IPS DF 4.7 (cell line): Measurements from ENCODE around the gene IL17A.

Experiments
- DNase-seq: peaks from one replicate; pipeline ENCODE4 v3.0.0-alpha.2; 2013; ENCODE audit warnings: low spot score; ENCODE audit errors: extremely low read depth

The IL17A gene

DNA sequence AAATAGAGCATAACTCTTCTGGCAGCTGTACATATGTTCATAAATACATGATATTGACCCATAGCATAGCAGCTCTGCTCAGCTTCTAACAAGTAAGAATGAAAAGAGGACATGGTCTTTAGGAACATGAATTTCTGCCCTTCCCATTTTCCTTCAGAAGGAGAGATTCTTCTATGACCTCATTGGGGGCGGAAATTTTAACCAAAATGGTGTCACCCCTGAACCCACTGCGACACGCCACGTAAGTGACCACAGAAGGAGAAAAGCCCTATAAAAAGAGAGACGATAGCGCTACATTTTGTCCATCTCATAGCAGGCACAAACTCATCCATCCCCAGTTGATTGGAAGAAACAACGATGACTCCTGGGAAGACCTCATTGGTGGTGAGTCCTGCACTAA, at the start of gene IL17A:
Gene IL17A (plus strand): TSS at position 301 of the 400 bp plus-strand sequence. CDS start 57 bp downstream, at position 358.
- no peak for DNase-seq

DNA sequence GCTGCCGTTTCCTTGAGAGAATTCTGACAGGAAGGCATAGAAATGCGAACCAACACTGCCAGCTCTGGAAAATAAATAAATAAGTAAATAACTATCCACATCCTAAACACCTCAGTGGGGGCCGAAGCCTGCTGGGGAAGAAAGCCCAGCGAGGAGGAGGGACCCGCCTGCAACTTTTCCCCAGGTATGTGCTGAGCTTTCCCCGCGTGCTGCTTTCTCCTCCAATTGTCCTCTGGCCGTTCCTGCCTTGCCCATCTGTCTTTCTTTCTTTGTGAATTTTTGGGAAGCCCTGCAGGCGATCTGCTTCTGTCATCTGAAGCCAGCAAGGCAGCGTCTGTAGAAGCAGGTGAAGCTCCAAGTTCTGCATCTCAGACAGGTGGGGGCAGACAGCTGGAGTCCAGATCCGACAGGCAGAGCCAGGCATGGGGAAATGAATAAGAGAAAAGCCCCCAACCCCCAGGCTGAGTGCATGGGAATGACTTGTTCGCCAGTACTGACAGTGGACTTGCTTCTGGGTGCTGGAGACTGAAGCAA, 49.2 kb upstream of the IL17A start:
- DNase-seq: no peak

DNA sequence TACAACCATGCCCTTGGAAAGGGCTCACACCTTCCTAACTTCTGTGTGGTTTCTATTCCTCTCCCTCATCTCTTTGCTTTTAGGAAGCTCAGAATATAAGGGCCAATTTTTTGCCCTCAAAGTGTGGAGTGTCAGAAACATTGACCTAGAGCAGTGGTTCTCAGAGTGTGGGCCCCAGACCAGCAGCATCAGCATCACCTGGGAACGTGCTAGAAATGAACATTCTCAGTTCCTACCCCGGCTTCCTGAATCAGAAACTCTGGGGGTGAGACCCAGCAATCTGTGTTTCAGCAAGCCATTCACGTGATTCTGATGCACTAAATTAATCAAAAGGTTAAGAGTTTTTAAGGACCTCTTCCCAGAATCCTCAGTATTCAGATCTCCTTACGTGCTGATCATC, 47.9 kb upstream of the IL17A start:
- DNase-seq: no peak

DNA sequence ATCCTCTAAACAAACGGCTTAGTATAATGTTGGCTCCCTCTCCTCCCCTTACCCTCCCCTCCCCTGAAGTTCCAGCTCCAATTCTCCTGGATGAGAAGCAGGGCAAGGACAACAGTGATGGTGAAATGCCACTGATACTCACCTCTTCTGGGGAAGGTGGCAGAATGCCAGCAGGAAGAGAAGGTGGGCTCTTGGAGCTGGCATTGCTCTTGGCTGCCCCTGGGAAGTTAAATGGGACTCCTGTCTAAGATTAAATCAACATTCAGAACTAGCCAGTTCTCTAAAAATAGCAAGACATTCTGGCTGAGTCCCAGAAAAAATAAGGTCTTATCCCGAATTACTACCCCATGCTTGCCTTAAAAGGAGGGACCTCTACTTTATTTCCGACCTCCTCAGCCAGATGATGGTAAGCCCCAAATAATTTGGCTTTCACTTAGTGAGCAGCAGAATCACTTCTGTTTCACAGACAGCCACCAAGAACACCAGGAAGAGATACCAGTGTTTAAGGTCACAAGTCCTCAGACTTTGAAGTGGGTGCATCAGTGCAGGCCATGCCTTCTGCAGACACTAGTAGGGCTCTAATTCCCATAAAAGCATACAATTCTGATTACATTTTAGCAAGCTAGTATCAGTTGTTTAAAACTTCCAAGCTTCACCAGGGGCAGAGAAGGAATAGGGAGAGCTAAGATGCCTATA, 46.0 kb upstream of the IL17A start:
- no peak for DNase-seq

DNA sequence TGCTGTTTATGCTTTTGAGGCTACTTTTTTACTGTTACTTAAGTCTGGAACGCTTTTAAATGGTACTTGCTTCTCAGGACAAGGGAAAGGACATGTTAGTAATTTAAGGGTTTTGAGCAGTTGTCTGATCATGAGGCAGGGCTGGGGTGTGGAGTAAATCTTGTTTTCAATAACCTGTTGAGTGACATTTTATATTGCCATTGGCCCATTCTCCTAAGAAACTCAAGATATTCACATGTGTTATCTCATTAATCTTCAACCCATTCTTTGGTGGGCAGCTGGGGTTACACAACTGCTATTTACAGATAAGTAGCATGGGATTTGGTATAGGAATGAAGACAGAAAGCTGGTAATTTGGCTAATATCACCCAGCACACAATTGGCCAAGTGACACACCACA, 44.6 kb upstream of the IL17A start:
- DNase-seq: no peak

DNA sequence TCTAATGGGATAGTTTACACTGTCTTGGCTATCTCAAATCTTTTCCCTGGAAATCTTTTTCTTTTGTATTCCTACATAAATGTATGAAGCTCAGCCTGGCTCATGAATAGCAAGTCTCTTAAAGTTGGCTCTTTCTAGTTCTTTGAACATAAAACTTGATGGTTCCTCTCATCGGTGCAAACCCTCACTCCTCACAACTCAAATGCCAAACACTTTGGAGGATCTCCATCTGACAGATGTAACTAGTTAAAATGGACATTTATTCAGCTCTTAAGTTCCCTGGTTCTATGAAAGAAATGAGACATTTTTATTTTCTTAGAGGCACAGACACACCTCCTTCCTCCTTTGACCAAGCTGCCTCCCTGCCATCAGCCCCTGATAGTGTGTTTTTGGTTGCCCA, 43.6 kb upstream of the IL17A start:
- no peak for DNase-seq

DNA sequence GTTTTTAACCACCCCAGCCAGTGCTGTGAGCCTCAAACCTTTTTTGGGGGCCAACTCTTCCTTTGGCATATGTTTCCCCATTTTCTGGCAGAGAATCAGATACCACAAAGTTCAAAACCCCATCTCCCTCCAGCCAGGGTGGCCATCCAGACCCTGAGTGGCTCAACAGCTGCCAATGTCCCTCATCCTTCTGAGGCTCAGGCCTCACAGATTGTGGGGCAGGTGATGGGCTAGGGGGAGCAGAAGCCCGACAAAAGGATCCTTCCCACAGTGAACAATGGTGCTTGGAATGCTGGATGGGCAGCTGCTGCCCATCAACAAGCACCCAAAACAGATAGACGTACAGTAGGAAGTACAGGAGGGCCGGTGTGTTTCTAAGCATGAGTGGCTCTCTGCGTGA, 42.6 kb upstream of the IL17A start:
- DNase-seq: no peak

DNA sequence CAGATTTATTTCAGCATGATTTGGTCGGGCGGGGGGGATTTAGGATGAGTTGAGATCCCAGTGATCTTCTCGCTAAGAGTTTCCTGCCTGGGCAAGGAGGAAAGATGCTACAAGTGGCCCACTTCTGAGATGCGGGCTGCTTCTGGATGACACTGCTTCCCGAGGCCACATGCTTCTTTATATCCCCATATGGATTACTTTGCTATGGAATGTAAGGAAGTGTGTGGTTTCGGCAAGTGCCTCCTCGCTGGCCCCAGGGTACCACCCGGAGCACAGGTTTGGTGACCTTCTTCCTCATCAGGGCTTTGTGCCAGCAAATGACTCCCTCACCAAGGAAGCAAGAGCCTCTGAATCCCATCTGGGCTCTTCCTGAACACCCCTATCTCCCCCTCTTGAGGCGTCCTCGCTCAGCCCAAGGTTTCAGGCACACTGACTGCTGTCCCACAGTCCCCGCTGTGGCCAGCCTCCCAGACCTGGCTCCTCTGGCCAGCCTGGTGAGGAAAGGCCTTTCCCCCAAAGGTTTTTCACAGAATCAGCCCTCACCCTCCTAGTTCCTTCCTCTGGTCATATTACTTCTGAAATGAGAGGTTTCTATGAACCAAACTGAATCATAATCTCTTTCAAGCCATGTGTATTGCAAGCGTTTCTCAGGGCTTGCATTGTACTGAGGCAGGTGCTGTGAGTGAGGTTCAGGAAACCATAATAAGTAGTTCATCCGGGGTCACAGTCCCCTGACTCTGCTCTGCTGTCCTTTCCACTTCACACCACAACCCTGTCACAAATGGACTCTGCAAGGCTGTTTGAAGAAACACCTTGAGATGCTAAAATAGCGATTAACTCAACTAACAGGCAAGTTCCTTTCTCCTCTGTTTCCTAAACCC, 41.7 kb upstream of the IL17A start:
- DNase-seq: no peak

DNA sequence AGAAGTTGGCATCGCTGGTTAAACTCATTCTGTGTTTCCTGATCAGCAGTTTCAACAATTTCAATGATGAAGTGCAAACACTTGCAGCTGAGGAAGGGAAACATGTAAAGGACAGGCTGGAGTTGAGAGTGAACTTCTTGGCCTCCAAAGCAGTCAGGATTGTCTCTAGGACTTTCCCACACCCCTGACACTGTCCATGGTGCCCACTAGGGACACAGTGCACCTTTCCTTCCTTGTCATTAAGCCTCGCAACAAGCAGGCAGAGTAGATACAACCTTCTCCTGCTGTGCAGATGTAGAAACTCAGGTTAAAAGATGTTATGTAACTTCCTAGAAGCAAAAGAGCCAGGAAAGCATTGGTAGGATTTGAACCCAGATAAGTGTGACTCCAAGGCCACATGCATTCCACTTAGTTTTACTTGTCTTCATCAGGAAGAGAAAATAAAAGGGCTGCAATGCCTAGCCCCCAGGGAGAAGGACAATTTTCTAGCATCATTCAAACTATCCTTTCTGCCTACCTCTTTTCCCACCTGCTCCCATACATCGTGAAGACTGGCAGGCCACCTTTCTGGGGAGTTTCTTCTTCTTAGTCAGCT, 39.2 kb upstream of the IL17A start:
- DNase-seq: no peak

DNA sequence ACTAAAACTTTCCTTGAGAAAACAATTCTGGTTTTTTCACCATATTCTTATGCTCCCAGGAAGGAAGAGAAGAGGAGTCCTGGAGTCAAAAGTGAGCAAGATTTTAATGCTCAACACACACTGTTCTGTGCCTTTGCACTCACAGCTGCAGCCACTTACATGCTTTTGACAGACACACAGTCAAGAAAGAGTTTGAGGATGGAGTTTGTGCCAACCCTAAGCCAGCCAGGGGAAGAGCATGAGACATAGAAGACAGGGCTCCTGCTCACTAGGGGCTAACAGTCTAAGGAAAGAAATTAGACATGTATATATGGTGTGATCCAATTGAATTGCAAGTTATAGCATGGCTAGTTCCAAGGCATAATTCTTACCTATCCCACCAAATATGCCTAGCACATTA, 37.1 kb upstream of the IL17A start:
- DNase-seq: no peak

DNA sequence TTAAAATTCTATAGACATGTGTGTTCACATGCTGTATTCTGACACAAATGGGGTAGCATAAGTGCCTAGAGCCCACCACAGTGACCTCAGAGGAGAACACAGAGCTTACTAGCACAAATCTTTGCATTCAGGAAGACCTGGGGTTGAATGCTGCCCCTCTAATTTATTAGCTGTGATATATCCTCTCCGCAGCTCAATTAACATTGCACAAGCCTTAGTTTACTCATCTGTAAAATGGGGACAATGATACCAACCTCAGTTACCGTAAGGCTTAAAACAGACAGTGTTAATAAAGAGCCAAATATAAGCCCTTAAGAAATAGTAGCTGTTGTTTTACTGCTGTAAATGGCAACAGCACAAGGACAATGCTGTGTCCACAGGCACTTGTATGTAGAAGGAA, 36.2 kb upstream of the IL17A start:
- DNase-seq: no peak

DNA sequence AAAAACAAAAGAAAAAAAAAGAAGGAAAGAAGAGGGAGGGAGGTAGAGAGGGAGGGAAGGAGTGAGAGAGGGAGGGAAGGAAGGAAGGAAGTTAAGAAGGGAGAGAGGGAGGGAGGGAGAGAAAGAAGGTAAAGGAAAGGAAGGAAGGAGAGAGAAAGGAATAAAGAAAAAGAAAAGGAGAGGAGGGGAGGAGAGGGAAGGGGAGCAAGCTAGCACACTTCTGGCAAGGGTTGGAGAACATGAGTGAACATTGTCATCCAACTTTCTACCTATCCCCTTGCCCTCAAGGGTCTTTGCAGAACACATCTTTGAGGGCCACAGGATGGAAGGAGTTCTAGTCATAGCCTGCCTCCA, 34.1 kb upstream of the IL17A start:
- no peak for DNase-seq

DNA sequence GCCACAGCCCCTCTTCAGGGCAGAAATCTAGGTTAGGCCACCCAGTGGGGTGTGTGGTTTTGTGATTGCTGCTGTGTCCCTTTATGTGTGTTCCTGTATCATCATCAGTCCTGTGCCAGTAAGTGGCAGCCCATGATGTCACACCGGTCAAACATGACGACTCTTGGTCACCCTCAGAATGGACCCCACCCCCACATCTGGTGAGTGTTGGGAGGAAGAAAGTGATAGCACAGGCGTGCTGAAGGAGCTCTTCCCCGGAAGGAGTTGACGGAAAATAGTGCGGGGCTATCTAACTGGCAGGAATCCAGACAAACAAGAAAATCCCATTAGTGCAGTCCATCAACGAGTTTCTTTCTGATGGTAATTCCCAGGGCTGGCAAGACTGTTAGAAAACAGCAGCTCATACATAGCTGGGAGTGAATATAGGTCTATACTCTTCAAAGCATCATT, 33.4 kb upstream of the IL17A start:
- DNase-seq: no peak

DNA sequence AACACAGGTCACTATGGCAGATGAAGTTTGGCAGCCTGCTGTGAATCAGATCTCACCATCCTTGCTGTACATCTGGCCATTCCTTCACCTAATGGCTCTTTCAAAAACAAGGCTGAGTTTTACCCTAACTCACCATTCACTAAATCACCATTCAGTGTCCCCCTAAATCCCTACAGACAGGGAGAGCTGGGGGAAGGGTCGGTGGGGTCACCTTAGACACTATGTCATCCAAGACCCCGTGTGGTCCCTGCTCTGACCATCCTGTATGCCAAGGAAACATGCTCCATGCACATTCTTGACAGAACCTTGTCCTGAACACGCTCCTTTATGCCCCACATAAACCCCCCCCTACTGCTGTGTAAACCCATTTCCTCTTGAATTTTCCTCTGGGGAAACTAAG, 31.8 kb upstream of the IL17A start:
- no peak for DNase-seq

DNA sequence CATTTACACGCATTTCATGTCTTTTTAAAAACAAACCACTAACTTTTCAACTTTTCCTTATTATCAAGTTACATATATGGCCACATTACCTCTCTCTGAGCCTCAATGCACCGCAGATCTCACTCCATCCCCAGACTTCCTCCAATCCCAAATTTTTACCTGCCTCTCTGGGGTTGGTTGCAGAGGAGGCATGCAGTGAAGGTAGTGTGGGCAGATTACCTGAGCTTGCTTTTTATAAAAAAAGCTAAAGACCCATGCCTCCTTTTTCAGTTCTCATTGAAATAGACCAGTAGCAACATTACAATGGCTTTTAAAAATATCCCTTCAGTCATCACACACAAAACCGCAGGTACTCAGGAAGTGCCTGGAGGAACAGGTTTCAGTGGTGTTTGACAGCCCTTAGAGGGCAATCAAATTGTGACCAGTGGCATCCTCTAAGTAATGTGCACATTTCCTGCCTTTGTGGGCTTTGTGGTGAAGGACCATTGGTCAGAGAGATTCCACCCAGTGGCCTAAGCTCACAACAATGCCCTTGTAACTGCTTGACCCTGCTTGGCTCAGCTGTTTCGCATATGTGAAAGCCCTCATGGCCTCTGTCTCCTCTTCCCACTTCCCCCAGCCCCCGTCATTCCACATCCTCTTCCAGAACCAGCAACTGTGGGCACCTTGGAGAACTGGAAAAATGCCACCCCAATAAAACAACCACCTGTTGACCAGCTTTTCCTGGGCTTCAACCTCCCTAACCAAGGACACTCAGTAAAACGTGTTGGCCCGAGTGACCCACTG, 30.2 kb upstream of the IL17A start:
- peak; percentile 79 for DNase-seq

DNA sequence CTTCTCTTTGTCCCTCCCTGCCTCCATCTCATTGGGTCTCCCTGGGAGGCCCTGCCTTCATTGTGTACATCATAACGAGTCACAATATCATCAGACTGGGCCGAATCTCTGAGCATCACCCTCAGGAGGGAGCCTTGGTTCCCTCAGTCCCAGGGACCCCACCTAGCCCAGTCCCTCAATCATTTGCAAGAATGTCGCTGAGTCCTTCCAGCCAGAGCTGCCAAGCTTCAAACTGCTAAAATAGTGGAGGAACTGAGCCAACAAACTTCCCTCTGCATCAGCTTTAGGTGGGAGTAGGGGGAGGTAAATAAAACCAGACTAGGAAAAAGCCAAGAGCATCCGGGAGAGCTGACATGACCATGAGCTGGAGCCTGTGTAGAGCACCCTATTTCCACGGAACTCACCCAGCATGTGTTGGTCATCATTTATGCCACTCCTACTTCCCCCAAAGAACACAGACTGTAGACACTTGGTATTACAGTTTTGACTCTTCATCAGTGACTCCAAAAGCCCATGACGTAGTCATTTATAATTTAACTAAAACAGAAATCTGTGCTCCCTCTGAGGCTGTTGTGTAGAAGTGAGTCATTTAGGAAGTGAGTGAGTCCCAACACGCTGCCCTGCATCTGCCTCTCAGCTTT, 28.8 kb upstream of the IL17A start:
- no peak for DNase-seq

DNA sequence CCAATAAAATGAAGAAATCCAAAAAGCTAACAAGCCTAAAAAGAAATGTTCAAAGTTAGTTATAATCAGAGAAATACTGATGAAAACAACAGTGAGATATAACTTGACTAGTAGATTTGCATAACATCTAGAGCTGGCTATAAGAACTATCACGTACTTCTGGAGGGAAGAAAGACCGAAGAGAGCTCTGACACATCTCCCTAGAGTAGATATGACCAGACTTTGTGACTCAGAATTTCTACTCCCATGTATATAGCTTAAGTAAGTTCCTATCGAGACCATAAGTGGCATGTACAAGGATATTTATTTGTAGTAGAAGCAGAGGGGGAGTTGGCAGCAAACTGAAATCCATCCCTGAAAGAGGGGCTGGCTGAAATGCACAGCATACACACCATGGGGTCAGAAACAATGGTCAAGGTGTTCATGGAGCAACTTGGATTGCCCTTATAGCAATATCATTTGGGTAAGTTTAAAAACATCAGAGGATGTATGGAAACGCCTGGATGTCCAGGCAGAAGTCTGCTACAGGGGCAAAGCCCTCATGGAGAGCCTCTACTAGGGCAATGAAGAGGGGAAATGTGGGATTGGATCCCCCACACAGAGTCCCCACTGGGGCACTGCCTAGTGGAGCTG, 25.6 kb upstream of the IL17A start:
- no peak for DNase-seq

DNA sequence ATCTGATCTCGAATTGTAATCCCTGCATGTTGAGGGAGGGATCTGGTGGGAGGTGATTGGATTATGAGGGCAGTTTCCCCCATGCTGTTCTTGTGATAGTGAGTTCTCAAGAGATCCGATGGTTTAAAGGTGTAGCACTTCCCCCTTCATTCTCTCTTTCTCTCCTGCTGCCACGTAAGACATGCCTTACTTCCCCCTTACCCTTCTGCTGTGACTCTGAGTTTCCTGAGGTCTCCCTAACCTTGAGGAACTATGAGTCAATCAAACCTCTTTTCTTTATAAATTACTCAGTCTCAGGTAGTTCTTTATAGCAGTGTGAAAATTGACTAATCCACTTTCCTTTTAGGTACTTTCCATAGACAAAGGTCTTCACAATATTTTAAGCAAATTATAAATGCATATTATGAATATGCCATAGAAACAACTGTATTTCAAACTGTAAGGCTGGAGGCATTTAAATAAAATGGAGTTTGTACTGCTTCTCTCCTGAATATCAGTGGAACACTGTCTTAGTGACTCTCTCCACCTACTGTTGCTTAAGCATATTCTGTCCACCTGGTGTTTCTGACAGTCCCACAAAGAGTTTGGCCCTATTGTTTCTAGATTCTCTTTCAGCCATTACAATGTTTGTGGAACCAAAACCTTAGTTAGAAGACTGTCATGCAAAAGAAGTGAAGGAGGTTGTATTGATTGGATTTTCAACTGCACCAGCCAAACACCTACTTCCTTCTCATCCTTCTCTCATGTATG, 24.3 kb upstream of the IL17A start:
- no peak for DNase-seq
